OCI-LY1 (cell line): ENCODE data around the gene PPP2R5B.

Experiments used
- H2AFZ ChIP-seq: fragments of 200-600 bp; sonication (generic), shearing (Covaris generic); 2 replicates; pipeline ENCODE4 v1.6.0; 2014; ENCODE audit warnings: antibody characterized with exemption, mild to moderate bottlenecking, low read length
- H3F3A ChIP-seq: fragments of 200-600 bp; sonication (generic), shearing (Covaris generic); 2 replicates; pipeline ENCODE4 v1.6.0; 2014; ENCODE audit warnings: mild to moderate bottlenecking, antibody characterized with exemption, low read length, moderate library complexity; ENCODE audit not compliant: insufficient read depth
- H3K27ac ChIP-seq: fragments of 200-600 bp; sonication (generic); 2 replicates; pipeline ENCODE4 v1.5.1; 2014; ENCODE audit warnings: low read length, mixed run types, mild to moderate bottlenecking, low read depth; ENCODE audit not compliant: poor library complexity, severe bottlenecking
- H3K27me3 ChIP-seq: fragments of 200-600 bp; sonication (generic); 2 replicates; pipeline ENCODE4 v1.6.0; 2014; ENCODE audit warnings: antibody characterized with exemption, mild to moderate bottlenecking, low read length, moderate library complexity; ENCODE audit not compliant: insufficient read depth
- H3K36me3 ChIP-seq: fragments of 200-600 bp; sonication (generic); 2 replicates; pipeline ENCODE4 v1.6.1; 2014; ENCODE audit warnings: mild to moderate bottlenecking, antibody characterized with exemption, low read length, moderate library complexity, mixed read lengths; ENCODE audit not compliant: insufficient read depth
- H3K4me1 ChIP-seq: fragments of 200-600 bp; sonication (generic); 2 replicates; pipeline ENCODE4 v1.5.1; 2014; ENCODE audit warnings: mild to moderate bottlenecking, low read length, moderate library complexity; ENCODE audit not compliant: insufficient read depth, severe bottlenecking
- H3K4me2 ChIP-seq: fragments of 200-600 bp; sonication (generic), shearing (Covaris generic); 2 replicates; pipeline ENCODE4 v1.6.1; 2014; ENCODE audit warnings: low read length
- H3K4me3 ChIP-seq: fragments of 200-600 bp; sonication (generic); 2 replicates; pipeline ENCODE4 v1.5.1; 2014; ENCODE audit warnings: low read length, low read depth, mild to moderate bottlenecking, mixed read lengths; ENCODE audit not compliant: poor library complexity, severe bottlenecking
- H3K79me2 ChIP-seq: fragments of 200-600 bp; shearing (Covaris generic); 2 replicates; pipeline ENCODE4 v1.6.1; 2016; ENCODE audit warnings: mixed run types, low read length, mixed read lengths; ENCODE audit not compliant: insufficient read depth
- H3K9ac ChIP-seq: fragments of 200-600 bp; sonication (generic), shearing (Covaris generic); 2 replicates; pipeline ENCODE4 v1.6.1; 2014; ENCODE audit warnings: mild to moderate bottlenecking, low read length, mixed read lengths
- H3K9me2 ChIP-seq: fragments of 200-600 bp; sonication (generic), shearing (Covaris generic); 2 replicates; pipeline ENCODE4 v1.6.1; 2014; ENCODE audit warnings: low read depth, mild to moderate bottlenecking, low read length, mixed read lengths
- H3K9me3 ChIP-seq: fragments of 200-600 bp; shearing (Covaris generic); 2 replicates; pipeline ENCODE4 v1.6.1; 2014; ENCODE audit warnings: low read length, mixed read lengths
- H4K20me1 ChIP-seq: fragments of 200-600 bp; sonication (generic), shearing (Covaris generic); 2 replicates; pipeline ENCODE4 v1.6.0; 2016; ENCODE audit warnings: mild to moderate bottlenecking, low read length; ENCODE audit not compliant: insufficient read depth
- EZH2 ChIP-seq: fragments of 200-600 bp; sonication (generic), shearing (Covaris generic); IDR thresholded peaks from 2 replicates; pipeline ENCODE4 v1.8.0; 2017; ENCODE audit warnings: borderline replicate concordance, mixed run types, mild to moderate bottlenecking, antibody characterized with exemption, low read length, moderate library complexity, mixed read lengths
- TF ChIP-seq, protein P1 (sequence below): fragments of 200-600 bp; sonication (generic), shearing (Covaris generic); IDR thresholded peaks from 2 replicates; pipeline ENCODE4 v1.5.1; 2017; ENCODE audit warnings: mild to moderate bottlenecking, antibody characterized with exemption, low read length, moderate library complexity, mixed read lengths

The PPP2R5B gene

DNA sequence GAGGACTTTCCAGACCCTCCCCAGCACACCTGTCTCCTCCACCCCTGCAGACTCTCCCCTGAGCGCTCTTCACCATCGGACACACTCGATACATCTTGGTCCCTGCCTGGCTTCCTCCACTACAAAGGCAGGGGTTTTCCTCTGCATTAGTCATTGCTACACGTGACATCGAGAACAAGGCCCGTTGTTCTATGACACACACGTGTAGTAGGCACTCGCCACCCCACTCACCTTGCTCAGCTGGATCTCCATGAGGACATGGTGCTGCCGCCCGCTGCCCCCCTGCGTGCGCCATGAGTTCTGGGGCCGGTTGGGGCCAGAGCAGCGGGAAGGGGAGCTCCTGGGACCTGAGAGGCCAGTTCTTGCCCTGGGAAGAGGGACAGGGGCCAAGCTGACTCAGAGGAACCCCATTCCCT is 24.2 kb upstream of the PPP2R5B start:
- H3K4me1 ChIP-seq, result peaks cover 7% of the 10 kb centered on the region
- no peak overlapping the region for H2AFZ ChIP-seq
- H3K79me2 ChIP-seq, result no peaks in the 10 kb centered on the region
- H3K4me3 ChIP-seq, result no peak overlapping the region
- H3K27me3 ChIP-seq, result no peaks in the 10 kb centered on the region
- no peak overlapping the region for H3K4me2 ChIP-seq
- H3F3A ChIP-seq, result no peaks in the 10 kb centered on the region
- no peak overlapping the region; the same call in 1 of the 2 replicates for H3K9ac ChIP-seq
- no peaks in the 10 kb centered on the region for H3K9me3 ChIP-seq
- H3K9me2 ChIP-seq, result no peaks in the 10 kb centered on the region
- peaks cover 47% of the 10 kb centered on the region for H3K36me3 ChIP-seq
- H4K20me1 ChIP-seq, result no peaks in the 10 kb centered on the region
- TF ChIP-seq EZH2, result no peak
- TF ChIP-seq, protein P1, sequence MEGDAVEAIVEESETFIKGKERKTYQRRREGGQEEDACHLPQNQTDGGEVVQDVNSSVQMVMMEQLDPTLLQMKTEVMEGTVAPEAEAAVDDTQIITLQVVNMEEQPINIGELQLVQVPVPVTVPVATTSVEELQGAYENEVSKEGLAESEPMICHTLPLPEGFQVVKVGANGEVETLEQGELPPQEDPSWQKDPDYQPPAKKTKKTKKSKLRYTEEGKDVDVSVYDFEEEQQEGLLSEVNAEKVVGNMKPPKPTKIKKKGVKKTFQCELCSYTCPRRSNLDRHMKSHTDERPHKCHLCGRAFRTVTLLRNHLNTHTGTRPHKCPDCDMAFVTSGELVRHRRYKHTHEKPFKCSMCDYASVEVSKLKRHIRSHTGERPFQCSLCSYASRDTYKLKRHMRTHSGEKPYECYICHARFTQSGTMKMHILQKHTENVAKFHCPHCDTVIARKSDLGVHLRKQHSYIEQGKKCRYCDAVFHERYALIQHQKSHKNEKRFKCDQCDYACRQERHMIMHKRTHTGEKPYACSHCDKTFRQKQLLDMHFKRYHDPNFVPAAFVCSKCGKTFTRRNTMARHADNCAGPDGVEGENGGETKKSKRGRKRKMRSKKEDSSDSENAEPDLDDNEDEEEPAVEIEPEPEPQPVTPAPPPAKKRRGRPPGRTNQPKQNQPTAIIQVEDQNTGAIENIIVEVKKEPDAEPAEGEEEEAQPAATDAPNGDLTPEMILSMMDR, result no peak
- peak overlapping the region; percentile 36 for H3K27ac ChIP-seq

GRCh38 chr11:64900774-64901173 is 23.7 kb upstream of the PPP2R5B start:
- Histone ChIP-seq H3K79me2 (no peaks in the 10 kb centered on the region), H3F3A (no peaks in the 10 kb centered on the region), H4K20me1 (no peaks in the 10 kb centered on the region), H3K9me2 (no peaks in the 10 kb centered on the region), H3K27ac (peak overlapping the region; percentile 36), H2AFZ (no peak overlapping the region), H3K9ac (no peak overlapping the region; the same call in 1 of the 2 replicates), H3K4me3 (no peak overlapping the region), H3K36me3 (peaks cover 52% of the 10 kb centered on the region), H3K4me2 (no peak overlapping the region), H3K4me1 (peaks cover 7% of the 10 kb centered on the region), H3K27me3 (no peaks in the 10 kb centered on the region), H3K9me3 (no peaks in the 10 kb centered on the region)
- TF ChIP-seq, protein P1, result no peak
- no peak for TF ChIP-seq EZH2

GRCh38 chr11:64902102-64902900 is 22.2 kb upstream of the PPP2R5B start:
- Histone ChIP-seq H2AFZ (no peak overlapping the region), H3K4me2 (no peak overlapping the region), H3K27me3 (no peaks in the 10 kb centered on the region), H4K20me1 (no peaks in the 10 kb centered on the region), H3K9me2 (no peaks in the 10 kb centered on the region), H3K4me1 (peaks cover 7% of the 10 kb centered on the region), H3K9me3 (no peaks in the 10 kb centered on the region), H3K4me3 (no peak overlapping the region), H3F3A (no peaks in the 10 kb centered on the region), H3K9ac (no peak overlapping the region), H3K79me2 (no peaks in the 10 kb centered on the region), H3K27ac (no peak overlapping the region), H3K36me3 (peaks cover 65% of the 10 kb centered on the region)
- TF ChIP-seq EZH2, result no peak
- TF ChIP-seq, protein P1, result no peak
